Measurements from ENCODE around the gene NINJ1. TPM values are rescaled to one million over a fixed set of nuclear protein-coding genes. Genes with fewer than 3 reads are reported as not detected.
A peak's percentile ranks its signal among the peaks of the same experiment; 100 is the strongest.

Gene NINJ1
- total RNA-seq, 2 experiments from 2014 or later, result 29.5 to 30.4 TPM

DNA sequence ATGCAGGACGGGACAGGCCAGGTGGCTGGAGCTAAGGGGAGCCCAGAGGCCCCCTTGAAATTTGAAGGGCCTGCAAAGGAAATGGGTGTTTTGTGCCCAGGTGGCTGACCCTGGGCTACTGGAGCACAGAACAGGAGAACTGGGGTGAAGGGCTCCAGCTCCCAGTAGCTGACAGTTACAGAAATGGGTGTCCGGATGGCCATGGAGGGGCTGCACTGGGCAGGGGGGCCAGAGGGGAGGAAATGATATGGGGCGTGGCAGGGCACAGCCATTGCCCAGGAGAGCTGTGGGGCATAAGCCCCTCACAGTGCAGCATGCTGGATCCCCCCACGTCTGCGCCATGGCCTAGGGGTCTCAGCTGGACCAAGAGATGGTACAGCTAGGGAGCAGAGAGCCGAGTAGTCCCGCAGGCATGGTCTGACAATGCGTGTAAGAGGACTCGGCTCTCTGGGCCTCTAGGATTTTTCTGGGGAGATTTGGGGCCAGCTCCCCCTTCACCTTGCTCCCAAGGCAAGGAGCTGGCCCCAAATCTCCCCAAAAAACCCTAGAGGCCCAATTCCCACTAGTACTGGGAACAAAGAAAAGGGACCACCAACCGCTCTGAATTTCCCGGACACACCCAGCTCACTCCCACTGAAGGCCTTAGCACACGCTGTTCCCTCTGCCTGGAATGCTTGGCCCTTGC lies 45.9 kb downstream of the NINJ1 start:
- POLR2A ChIA-PET, result interaction anchor here (1.4 kb wide), 1 partner anchor 24 kb away, joined by 5 read pairs; no protein-coding TSS in a partner anchor
- DNase-seq, result no peak

DNA sequence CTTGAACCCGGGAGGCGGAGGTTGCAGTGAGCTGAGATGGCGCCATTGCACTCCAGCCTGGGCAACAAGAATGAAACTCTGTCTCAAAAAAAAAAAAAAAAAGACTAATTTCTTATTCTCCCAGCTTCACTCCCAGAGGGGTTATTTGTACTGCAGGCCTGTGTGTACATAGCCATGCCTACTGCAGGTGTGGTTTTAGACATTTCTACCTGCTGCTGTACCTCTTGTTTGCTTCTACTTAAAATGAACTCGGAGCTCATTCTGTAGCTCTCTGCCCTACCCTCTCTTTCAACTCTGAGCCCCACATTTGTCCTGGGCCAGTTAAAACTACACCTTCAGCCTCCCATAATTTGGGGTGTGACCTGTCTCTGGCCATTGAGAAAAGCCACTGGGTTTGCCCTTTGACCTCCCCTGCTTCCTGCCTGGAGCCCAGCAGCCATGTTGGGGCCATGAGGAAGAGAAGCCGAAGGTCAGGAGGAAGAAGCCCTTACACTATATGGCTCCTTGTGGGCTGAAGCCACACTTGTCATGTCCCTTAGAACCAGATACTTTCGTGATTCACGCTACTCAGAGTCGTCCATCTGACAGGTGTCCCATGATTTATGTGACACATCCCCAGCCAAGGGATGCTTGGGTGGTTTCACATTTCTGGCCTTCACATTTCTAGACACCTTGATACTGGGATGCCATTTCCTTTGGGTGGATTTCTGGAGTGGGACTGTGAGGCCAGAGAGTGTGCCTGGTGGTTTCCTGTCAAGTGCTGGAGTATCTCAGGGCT lies 47.4 kb downstream of the NINJ1 start:
- Mint-ChIP-seq H3K27me3 (no peaks in the 10 kb centered on the region), H3K4me3 (no peak overlapping the region), H3K36me3 (peaks cover 60% of the 10 kb centered on the region), H3K4me1 (peaks cover 30% of the 10 kb centered on the region), H3K27ac (no peak overlapping the region), H3K9me3 (peaks cover 7% of the 10 kb centered on the region)
- DNase-seq, result no peak
- ATAC-seq (ENCODE audit: low read depth), result no peak
- POLR2A ChIA-PET, result interaction anchor here (1.0 to 1.3 kb wide), 2 partner anchors 9 to 22 kb away, joined by 3 to 5 read pairs; no protein-coding TSS in a partner anchor

More for the DNA sequence above, 45.9 kb downstream of the NINJ1 start:
- Mint-ChIP-seq H3K9me3 (peaks cover 7% of the 10 kb centered on the region), H3K36me3 (peaks cover 57% of the 10 kb centered on the region), H3K27ac (peak overlapping the region; percentile 36), H3K4me3 (no peak overlapping the region), H3K27me3 (no peaks in the 10 kb centered on the region), H3K4me1 (peaks cover 37% of the 10 kb centered on the region)
- no peak for ATAC-seq (ENCODE audit: low read depth)

DNA sequence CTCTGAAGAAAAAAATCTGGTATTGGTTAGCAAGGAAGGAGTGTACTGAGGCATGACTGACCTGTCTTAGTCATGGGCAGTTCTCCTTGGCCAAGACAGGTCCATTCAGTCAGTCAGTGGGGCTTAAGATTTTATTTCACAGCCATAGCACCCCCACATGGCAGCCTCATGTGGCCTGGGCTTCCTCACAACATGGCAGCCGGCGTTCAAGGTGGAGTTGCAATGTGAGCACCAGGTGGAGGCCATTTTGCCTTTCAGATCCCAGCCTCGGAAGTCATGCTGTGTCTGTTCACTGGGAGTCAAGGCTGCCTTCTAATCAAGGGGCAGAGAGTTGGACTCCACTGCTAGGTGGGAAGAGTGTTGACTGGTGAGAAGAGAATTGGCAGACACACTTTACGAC lies 48.4 kb downstream of the NINJ1 start:
- ATAC-seq (ENCODE audit: low read depth) (no peak), DNase-seq (no peak)
- peaks cover 57% of the 10 kb centered on the region for H3K36me3 Mint-ChIP-seq
- H3K27ac Mint-ChIP-seq, result peak overlapping the region; percentile 30
- POLR2A ChIA-PET, result interaction anchor here (0.9 to 2.0 kb wide), 4 partner anchors 9 to 122 kb away, joined by 4 to 11 read pairs (median 8); partner anchors contain the start of gene CARD19
- peaks cover 23% of the 10 kb centered on the region for H3K4me1 Mint-ChIP-seq
- peaks cover 3% of the 10 kb centered on the region for H3K9me3 Mint-ChIP-seq
- no peaks in the 10 kb centered on the region for H3K27me3 Mint-ChIP-seq
- no peak overlapping the region for H3K4me3 Mint-ChIP-seq

DNA sequence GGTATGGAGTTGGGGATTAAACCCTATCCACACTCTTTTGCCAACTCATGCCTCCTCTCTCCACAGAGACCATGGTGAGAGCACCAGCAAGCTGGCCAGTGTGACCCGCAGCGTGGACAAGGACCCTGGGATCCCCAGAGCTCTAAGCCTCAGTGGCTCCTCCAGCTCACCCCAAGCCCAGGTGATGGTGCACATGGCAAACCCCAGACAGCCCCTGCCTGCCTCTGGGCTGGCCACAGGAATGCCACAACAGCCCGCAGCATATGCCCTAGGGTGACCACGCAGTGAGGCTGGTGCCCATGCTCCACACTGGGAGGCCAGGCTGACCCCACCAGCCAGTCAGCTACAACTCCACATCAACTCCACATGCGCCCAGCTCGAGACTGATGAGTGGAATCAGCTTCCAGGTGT lies 49.6 kb downstream of the NINJ1 start:
- Mint-ChIP-seq H3K4me3 (no peak overlapping the region), H3K27me3 (no peaks in the 10 kb centered on the region), H3K4me1 (peaks cover 26% of the 10 kb centered on the region), H3K36me3 (peaks cover 54% of the 10 kb centered on the region), H3K9me3 (no peaks in the 10 kb centered on the region), H3K27ac (no peak overlapping the region)
- ATAC-seq (ENCODE audit: low read depth), result no peak
- DNase-seq, result no peak
- POLR2A ChIA-PET, result interaction anchor here (0.7 to 3.9 kb wide), 6 partner anchors 9 to 120 kb away, joined by 3 to 18 read pairs (median 7); partner anchors contain the start of gene CARD19

DNA sequence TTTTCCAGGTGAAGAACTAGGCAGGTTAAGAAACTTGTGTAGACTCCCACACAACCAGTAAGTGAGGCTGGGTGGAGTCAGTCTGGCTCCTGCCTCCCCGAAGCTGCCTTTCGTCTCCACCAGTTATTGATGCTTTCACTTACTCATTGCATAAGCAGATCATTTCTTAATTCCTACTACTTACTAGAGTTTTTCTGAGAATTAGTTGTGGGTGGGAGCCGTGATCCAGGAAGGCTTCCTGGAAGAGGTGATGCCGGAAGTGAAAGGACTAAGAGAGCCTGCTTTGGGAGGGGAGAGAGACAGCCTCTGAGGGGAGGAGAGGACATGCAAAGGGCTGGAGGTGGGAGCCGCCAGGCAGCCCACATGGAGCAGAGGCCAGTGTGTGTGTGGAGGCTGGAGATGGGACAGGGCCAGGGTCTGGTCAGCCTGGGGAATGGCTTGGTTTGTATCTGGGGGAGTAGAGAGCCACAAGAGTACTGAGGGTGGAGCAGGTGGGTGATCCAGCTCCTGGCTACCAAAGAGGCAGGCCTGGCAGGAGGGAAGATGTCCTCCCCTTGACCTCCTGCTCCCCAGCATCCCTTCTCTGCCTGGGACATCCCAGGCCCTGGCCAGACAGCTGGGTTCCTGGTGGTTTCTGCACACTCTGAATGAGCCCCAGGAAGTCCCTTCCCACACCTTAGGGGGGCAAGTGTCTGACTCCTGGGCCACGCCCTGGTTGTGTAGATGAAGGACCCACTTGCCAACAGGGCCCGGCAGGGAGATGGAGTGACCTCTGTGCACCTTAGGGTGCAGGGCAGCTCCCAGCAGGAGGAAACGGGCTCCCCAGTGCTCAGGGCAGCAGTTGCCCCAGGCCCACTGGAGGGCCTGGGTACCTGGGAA lies 50.2 kb downstream of the NINJ1 start:
- H3K9me3 Mint-ChIP-seq, result no peaks in the 10 kb centered on the region
- DNase-seq, result no peak
- H3K36me3 Mint-ChIP-seq, result peaks cover 51% of the 10 kb centered on the region
- ATAC-seq (ENCODE audit: low read depth), result peak; percentile 78
- peak overlapping the region; percentile 74 for H3K4me3 Mint-ChIP-seq
- H3K27me3 Mint-ChIP-seq, result no peaks in the 10 kb centered on the region
- H3K4me1 Mint-ChIP-seq, result peaks cover 26% of the 10 kb centered on the region
- peak overlapping the region; percentile 97 for H3K27ac Mint-ChIP-seq
- POLR2A ChIA-PET, result interaction anchor here (0.9 to 3.9 kb wide), 7 partner anchors 11 to 55 kb away, joined by 3 to 22 read pairs (median 5); no protein-coding TSS in a partner anchor

DNA sequence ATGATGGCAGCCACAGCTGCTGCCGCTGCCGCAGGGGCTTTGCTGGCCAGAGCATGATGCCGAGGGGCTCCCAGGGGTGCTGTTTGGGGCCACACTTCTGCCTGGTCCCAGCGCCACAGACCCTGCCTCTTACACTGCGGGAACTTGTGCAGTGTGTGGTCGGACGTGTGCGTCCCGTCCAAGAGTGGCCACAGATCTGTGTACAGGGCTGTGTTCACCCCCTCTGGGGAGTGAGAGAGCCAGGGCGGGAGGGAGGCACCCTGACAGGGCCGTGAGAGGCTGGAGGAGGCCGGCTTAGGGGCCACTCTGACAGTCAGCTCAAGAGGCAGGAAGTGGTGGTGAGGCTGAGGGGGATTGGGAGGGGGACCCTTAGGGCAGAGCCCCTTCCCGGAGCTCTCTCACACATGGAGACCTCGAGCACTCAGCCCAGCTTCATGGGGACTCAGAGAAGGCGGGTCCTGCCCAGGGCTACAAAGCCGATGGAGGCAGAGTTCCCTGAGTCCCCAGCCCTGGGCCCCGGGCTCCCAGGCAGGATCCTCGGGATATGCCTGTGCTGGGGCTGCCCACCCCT lies 51.1 kb downstream of the NINJ1 start:
- ATAC-seq (ENCODE audit: low read depth) (peak; percentile 57), DNase-seq (no peak)
- H3K4me3 Mint-ChIP-seq, result peak overlapping the region; percentile 35
- H3K4me1 Mint-ChIP-seq, result peaks cover 24% of the 10 kb centered on the region
- peak overlapping the region; percentile 97 for H3K27ac Mint-ChIP-seq
- H3K9me3 Mint-ChIP-seq, result no peaks in the 10 kb centered on the region
- H3K36me3 Mint-ChIP-seq, result peaks cover 46% of the 10 kb centered on the region
- no peaks in the 10 kb centered on the region for H3K27me3 Mint-ChIP-seq
- POLR2A ChIA-PET, result interaction anchor here (0.8 to 3.9 kb wide), 6 partner anchors 12 to 118 kb away, joined by 3 to 22 read pairs (median 4); no protein-coding TSS in a partner anchor

DNA sequence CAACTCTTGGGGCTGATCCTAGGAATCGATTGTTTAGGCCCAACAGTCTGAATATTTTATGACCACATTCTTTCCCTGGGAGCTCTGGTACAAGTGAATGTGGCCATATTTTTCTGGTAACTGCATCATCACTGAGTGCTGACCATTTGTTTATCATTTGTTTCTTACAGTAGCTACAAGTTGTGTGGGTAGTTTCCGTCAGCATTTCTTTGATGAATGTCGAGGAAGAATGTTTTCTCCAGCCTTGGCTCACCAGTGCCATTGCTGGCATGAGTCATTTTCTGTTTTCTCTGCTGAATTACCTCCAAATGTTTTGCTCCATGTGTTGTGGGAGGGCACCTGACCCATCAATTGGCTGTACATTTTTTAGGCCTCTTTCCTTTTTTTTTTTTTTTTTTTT lies 52.1 kb downstream of the NINJ1 start:
- H3K27me3 Mint-ChIP-seq, result no peaks in the 10 kb centered on the region
- peak overlapping the region; percentile 42 for H3K27ac Mint-ChIP-seq
- DNase-seq (no peak), ATAC-seq (ENCODE audit: low read depth) (no peak)
- peaks cover 27% of the 10 kb centered on the region for H3K4me1 Mint-ChIP-seq
- peaks cover 44% of the 10 kb centered on the region for H3K36me3 Mint-ChIP-seq
- no peaks in the 10 kb centered on the region for H3K9me3 Mint-ChIP-seq
- POLR2A ChIA-PET, result interaction anchor here (2.4 to 3.9 kb wide), 2 partner anchors 13 to 17 kb away, joined by 18 to 22 read pairs; no protein-coding TSS in a partner anchor
- no peak overlapping the region for H3K4me3 Mint-ChIP-seq

DNA sequence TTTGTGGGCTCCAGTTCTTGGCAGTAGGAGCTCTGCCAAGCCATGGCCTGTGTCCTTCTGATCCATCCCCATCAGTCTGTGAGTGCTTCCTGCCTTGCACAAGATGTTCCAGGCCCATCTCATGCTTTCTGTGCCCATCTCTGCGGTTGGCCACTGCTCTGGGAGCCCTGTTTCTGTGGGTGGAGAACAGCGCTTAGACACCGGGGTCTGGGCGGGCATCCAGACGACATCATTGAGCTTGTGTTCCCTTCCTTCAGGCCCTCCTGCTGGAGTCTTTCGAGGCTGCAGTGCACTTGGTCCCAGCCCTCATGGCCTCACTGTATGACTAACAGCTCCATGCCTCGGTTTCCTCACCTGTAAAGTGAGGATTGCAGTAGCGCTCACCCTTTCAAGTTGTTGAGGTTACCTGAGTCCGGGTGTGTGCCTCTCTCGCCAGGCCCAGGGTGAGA lies 52.9 kb downstream of the NINJ1 start:
- H3K27me3 Mint-ChIP-seq, result no peaks in the 10 kb centered on the region
- H3K36me3 Mint-ChIP-seq, result peaks cover 42% of the 10 kb centered on the region
- H3K4me1 Mint-ChIP-seq, result peaks cover 24% of the 10 kb centered on the region
- POLR2A ChIA-PET, result interaction anchor here (0.8 to 3.9 kb wide), 3 partner anchors 14 to 26 kb away, joined by 3 to 22 read pairs (median 18); no protein-coding TSS in a partner anchor
- H3K9me3 Mint-ChIP-seq, result no peaks in the 10 kb centered on the region
- DNase-seq, result peak; percentile 25
- no peak overlapping the region for H3K4me3 Mint-ChIP-seq
- no peak for ATAC-seq (ENCODE audit: low read depth)
- no peak overlapping the region for H3K27ac Mint-ChIP-seq

DNA sequence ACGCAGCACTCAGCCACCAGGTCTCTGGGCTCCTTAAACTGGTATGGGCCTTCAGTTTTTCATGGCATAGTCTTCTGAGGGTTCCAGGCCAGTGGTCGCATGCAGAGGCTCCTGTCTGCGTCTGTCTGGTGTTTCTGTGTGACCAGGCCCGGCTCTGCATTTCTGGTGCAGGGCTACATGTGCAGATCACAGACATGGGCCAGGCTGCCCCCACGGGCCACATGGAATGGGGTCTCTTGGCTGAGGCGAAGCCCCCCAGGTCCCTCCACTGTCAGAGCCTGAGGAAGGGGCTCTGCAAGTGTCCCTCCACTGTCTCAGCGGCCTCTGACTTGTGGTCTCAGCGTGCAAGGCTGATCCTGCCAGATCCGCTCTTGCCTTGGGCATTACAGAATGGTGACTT lies 53.6 kb downstream of the NINJ1 start:
- peaks cover 36% of the 10 kb centered on the region for H3K36me3 Mint-ChIP-seq
- no peak overlapping the region for H3K27ac Mint-ChIP-seq
- DNase-seq (peak; percentile 15), ATAC-seq (ENCODE audit: low read depth) (no peak)
- no peaks in the 10 kb centered on the region for H3K27me3 Mint-ChIP-seq
- no peaks in the 10 kb centered on the region for H3K9me3 Mint-ChIP-seq
- POLR2A ChIA-PET, result interaction anchor here (3.9 kb wide), 1 partner anchor 15 kb away, joined by 18 read pairs; no protein-coding TSS in a partner anchor
- H3K4me3 Mint-ChIP-seq, result no peak overlapping the region
- peaks cover 19% of the 10 kb centered on the region for H3K4me1 Mint-ChIP-seq

DNA sequence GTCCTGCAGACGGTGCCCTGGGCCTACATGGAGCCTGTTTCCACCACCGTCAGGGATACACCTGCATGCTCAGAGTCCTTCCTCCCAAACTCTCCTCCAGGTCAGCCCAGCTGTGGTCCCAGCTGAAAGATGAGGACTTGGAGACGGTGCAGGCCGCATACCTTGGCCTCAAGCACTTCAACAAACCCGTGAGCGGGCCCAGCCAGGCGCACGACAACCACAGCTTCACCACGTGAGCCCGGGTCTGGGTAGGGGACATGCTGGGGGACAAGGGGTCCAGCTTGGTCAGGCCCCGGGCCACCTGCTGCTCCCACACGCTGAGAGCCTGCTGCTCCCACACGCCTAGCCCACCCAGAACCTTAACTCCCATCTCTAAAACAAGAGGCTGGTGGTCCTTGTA lies 54.7 kb downstream of the NINJ1 start:
- peak; percentile 22 for DNase-seq
- Mint-ChIP-seq H3K36me3 (peaks cover 34% of the 10 kb centered on the region), H3K4me3 (no peak overlapping the region), H3K27me3 (no peaks in the 10 kb centered on the region), H3K9me3 (no peaks in the 10 kb centered on the region), H3K4me1 (peaks cover 23% of the 10 kb centered on the region), H3K27ac (no peak overlapping the region)
- ATAC-seq (ENCODE audit: low read depth), result no peak
- POLR2A ChIA-PET, result interaction anchor here (0.7 to 1.3 kb wide), 2 partner anchors 15 to 16 kb away, joined by 3 read pairs; no protein-coding TSS in a partner anchor

DNA sequence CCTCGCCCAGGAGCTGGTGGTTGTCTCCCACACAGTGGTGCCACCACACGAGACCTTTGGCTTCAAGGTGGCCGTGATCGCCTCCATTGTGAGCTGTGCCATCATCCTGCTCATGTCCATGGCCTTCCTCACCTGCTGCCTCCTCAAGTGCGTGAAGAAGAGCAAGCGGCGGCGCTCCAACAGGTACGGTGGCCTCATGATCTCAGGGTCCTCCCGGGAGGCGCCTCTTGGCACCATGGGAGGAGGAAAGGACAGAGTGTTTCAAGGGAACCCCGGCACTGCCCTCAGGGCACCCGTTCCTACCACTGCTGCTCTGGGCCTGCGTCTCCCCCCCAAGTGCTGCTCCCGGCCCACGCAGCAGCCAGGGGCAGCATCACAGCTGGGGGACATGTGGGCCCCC lies 56.2 kb downstream of the NINJ1 start:
- H3K4me3 Mint-ChIP-seq, result no peak overlapping the region
- H3K9me3 Mint-ChIP-seq, result no peaks in the 10 kb centered on the region
- no peaks in the 10 kb centered on the region for H3K27me3 Mint-ChIP-seq
- H3K27ac Mint-ChIP-seq, result no peak overlapping the region
- H3K36me3 Mint-ChIP-seq, result peaks cover 30% of the 10 kb centered on the region
- POLR2A ChIA-PET, result no interaction called here
- ATAC-seq (ENCODE audit: low read depth) (no peak), DNase-seq (peak; percentile 14)
- peaks cover 17% of the 10 kb centered on the region for H3K4me1 Mint-ChIP-seq

DNA sequence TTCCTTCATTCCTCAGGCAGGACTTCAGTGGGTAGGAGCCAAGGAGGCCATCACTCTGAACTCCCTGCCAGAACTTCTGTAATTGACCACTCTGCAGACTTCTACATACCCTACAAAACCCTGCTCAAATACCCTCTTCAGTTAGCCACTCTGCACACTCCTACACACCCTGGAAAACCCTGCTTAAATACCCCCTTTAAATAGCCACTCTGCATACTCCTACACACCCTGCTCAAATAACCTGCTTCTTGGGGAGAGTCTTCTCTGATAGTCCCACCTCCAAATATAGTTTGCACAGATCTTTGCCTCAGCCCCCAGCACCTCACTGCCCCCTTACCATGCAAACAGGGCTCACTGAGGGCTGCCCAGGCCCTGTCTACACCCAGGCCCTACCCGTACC lies 56.7 kb downstream of the NINJ1 start:
- DNase-seq (no peak), ATAC-seq (ENCODE audit: low read depth) (no peak)
- no peak overlapping the region for H3K27ac Mint-ChIP-seq
- H3K27me3 Mint-ChIP-seq, result no peaks in the 10 kb centered on the region
- H3K36me3 Mint-ChIP-seq, result peaks cover 31% of the 10 kb centered on the region
- POLR2A ChIA-PET, result interaction anchor here (1.0 kb wide), 1 partner anchor 17 kb away, joined by 3 read pairs; no protein-coding TSS in a partner anchor
- no peaks in the 10 kb centered on the region for H3K9me3 Mint-ChIP-seq
- H3K4me3 Mint-ChIP-seq, result no peak overlapping the region
- peaks cover 13% of the 10 kb centered on the region for H3K4me1 Mint-ChIP-seq

Data from activated naive CD8-positive, alpha-beta T cell treated with anti-CD3 and anti-CD28 coated beads, Interleukin-2, amount 10 ng/mL, durations not matched to agents 7 days and 5 days (primary cell).